Heart right ventricle (tissue), 16 donors: ENCODE results near the gene VIPR2. TPM values are rescaled to one million over a fixed set of nuclear protein-coding genes. Genes with fewer than 3 reads are reported as not detected.

Experiments used
- ATAC-seq, 8 donors: fragments of 200-7000 bp; cut with Tn5 transposase; one replicate each; pipeline ENCODE4 v1.9.1; 2020; ENCODE audit warnings: mild to moderate bottlenecking in 8 of 8, moderate library complexity in 8 of 8, moderate number of reproducible peaks in 1 of 8
- DNase-seq, 2 donors: peaks; one replicate each; pipeline ENCODE4 v3.0.0-alpha.2; 2020
- H3K27ac ChIP-seq, 10 donors: fragments of 200-600 bp; sonication (generic) in 2 of 10; one replicate each; pipeline versions ENCODE4 v1.5.0 to v1.8.0; 2020 to 2022; ENCODE audit warnings: mild to moderate bottlenecking in 3 of 10
- H3K27me3 ChIP-seq, 7 donors: fragments of 200-600 bp; one replicate each; pipeline ENCODE4 v1.8.0; 2021 to 2022; ENCODE audit warnings: mild to moderate bottlenecking in 2 of 7
- H3K36me3 ChIP-seq, 9 donors: fragments of 200-600 bp; sonication (generic) in 1 of 9; one replicate each; pipeline versions ENCODE4 v1.5.0 to v1.8.0; 2020 to 2022; ENCODE audit warnings: mild to moderate bottlenecking in 2 of 9
- H3K4me1 ChIP-seq, 9 donors: fragments of 200-600 bp; sonication (generic) in 1 of 9; one replicate each; pipeline versions ENCODE4 v1.5.0 to v1.8.0; 2020 to 2022; ENCODE audit warnings: mild to moderate bottlenecking in 4 of 9
- H3K4me3 ChIP-seq, 10 donors: fragments of 200-600 bp; sonication (generic) in 2 of 10; one replicate each; pipeline versions ENCODE4 v1.5.0 to v1.8.0; 2020 to 2022; ENCODE audit warnings: mild to moderate bottlenecking in 7 of 10, moderate library complexity in 2 of 10
- H3K9me3 ChIP-seq, 11 donors: fragments of 200-600 bp in 10 of 11; sonication (generic) in 2 of 11; one replicate each; pipeline versions ENCODE4 v1.5.0 to v1.8.0; 2013 to 2022; ENCODE audit warnings: mild to moderate bottlenecking in 2 of 11, control low read depth in 1 of 11, moderate library complexity in 1 of 11
- WGBS, 2 donors: extraction: QIAGEN DNeasy Blood & Tissue Kit; methylation state at CpG; one replicate each; pipeline ENCODE4 v1.1.7; 2013; ENCODE audit warnings: inconsistent platforms in 1 of 2; 5-methylcytosine and 5-hydroxymethylcytosine counted together
- intact Hi-C, 10 donors: fragments of 100-400 bp; cut with DNase I; formaldehyde crosslinking; loops; one replicate each; pipeline versions ENCODE4 v1.11.1 to v1.14.2; 2022
- polyA plus RNA-seq, 2 donors: library from polyadenylated mRNA; stranded (reverse); fragments of 200-250 nt; gene quantifications; one replicate each; pipeline ENCODE4 v1.2.3, GENCODE V29; 2013
- total RNA-seq, 10 donors: library from RNA; stranded (reverse); fragmentation: NEBNext Ultra II Directional in 3 of 10; extraction: Animal tissue kit (Norgen Biotek cat#: 25700) in 3 of 10; gene quantifications; one replicate each; pipeline versions ENCODE4 v1.2.1 to v1.2.4, GENCODE V29; 2021 to 2023
- TF ChIP-seq, protein P1 (sequence below), 9 donors: fragments of 200-600 bp; sonication (generic) in 2 of 9; IDR thresholded peaks; one replicate each; pipeline versions ENCODE4 v1.5.0 to v1.8.0; 2021 to 2022; ENCODE audit warnings: antibody characterized with exemption in 9 of 9, mild to moderate bottlenecking in 5 of 9, moderate library complexity in 1 of 9
- donor health status: Arrhythmogenic right ventricular cardiomyopathy.
- donor health status: ischemic (EF 13 %, LVEDD 7.1; RV severe dilation, severe dysfunction).
- donor health status: healthy with polysubstance abuse.
- donor health status: DM: no; HTN: yes; CAD: no.
- donor health status: DM: no; HTN: no; CAD: no.
- donor health status: ischemic (EF 25% LVEDD 6.9; RV normal size, moderate dysfunction).
- donor health status: ischemic (EF 25% LVEDD 5.7; RV mildly dilated, moderate dysfunction).
- donor health status: healthy.
- donor health status: DM: yes; HTN: yes; CAD: no.
- donor health status: Ischemic cardiomyopathy.
- donor health status: ischemic (EF 35%, LVEDD 5.7; RV mildly dilated, moderate dysfunction).
- donor health status: nonischemic (EF 11% LVEDD 7.7; RV severe dilation, severe dysfunction).
- donor health status: DM: yes; HTN: yes; CAD: no.
- donor health status: PGD.
- donor health status: ischemic (EF 29% LVEDD 5.4; RV normal size, mild dysfunction).
- donor health status: nonischemic (EF 23%, LVEDD 6.1; RV moderate dilation, normal function).

Gene VIPR2
- total and polyA plus RNA-seq, 12 donors, result 3.0 to 30.6 (median 19.1) TPM

DNA sequence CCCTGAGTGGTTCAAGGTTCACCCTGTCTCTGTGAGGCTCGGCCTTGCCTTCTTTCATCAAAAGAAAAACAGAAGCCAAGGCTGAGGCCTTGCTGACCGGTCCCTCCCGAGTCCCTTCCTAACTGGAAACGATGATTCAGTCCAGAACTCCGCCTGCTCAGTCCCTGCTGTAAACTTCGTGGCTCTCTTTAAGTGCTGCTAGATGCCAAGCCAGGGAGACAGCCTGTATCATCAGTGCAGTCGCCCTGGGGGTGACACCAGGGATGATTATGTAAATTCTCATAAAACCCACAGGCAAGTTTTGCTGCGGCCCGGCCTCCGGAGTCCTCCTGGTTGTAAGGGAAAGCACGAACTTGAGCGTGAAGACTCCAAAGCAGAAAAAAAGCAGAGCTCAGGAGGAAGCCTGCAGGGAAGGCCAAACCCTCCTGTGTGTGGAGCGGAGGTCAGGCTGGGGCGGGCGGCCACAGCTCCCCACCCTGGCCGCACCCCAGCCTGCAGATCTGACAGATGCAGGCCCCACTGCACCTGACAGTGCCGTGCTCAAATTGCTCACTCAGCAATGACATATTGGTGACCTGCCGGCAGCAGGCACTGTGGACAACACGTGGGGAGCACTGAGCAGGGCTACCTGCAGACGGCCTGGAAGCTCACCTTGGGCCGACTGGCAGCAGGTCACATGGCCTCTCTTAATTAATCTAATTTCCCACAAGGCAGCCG lies 164.9 kb downstream of the VIPR2 start:
- TF ChIP-seq, protein P1, sequence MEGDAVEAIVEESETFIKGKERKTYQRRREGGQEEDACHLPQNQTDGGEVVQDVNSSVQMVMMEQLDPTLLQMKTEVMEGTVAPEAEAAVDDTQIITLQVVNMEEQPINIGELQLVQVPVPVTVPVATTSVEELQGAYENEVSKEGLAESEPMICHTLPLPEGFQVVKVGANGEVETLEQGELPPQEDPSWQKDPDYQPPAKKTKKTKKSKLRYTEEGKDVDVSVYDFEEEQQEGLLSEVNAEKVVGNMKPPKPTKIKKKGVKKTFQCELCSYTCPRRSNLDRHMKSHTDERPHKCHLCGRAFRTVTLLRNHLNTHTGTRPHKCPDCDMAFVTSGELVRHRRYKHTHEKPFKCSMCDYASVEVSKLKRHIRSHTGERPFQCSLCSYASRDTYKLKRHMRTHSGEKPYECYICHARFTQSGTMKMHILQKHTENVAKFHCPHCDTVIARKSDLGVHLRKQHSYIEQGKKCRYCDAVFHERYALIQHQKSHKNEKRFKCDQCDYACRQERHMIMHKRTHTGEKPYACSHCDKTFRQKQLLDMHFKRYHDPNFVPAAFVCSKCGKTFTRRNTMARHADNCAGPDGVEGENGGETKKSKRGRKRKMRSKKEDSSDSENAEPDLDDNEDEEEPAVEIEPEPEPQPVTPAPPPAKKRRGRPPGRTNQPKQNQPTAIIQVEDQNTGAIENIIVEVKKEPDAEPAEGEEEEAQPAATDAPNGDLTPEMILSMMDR (IDR thresholded peaks at IDR 0.05), result no peak
- ATAC-seq (peak in 1 of 8 donors; percentile 9), DNase-seq (no peak)
- Histone ChIP-seq H3K9me3 (peaks cover 0 to 42% (median 25%) of the 10 kb centered on the region in 11 donors), H3K4me1 (peaks cover 0 to 15% (median 9%) of the 10 kb centered on the region in 9 donors), H3K27ac (no peak overlapping the region), H3K36me3 (no peaks in the 10 kb centered on the region), H3K27me3 (no peaks in the 10 kb centered on the region), H3K4me3 (no peak overlapping the region)
- intact Hi-C loops, result loop anchor here in 7 of 10 donors (2.0 to 10.0 kb wide), 6 partner anchors 85 to 283 kb away; partner anchors contain the start of gene NCAPG2 (in 1 of the 7)
- WGBS, 2 donors, result 83 to 88% methylated on average over 22 of the region's 22 CpGs

DNA sequence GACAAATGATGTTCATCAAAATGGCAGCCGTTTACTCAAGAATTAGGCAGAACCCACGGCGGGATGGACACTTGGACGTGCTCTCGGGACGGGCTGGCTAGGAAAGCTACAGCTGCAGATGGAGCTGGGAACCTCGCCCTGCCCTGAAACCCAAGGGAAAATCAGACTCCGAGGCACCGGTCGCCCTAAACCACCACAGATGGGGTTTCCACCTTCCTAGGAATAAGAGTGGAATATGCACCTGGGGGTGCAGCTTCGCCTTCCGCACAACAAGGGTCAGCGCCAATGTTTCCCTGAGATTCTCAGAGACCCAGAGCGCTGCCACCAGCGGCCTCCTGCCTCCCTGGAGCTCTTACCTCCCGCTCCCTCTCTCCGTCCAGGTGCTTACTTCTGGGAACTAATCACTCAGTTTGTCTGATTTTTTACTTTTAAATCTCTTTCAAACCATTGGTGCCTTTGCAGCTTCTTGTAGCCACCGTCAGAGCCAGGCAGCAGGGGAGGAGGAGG lies 165.6 kb downstream of the VIPR2 start:
- DNase-seq (no peak), ATAC-seq (no peak)
- intact Hi-C loops, result loop anchor here in 7 of 10 donors (2.0 to 10.0 kb wide), 6 partner anchors 84 to 282 kb away; partner anchors contain the start of gene NCAPG2 (in 1 of the 7)
- peaks cover 0 to 15% (median 9%) of the 10 kb centered on the region in 9 donors for H3K4me1 ChIP-seq
- WGBS, 2 donors, result 92 to 95% methylated on average over 18 of the region's 18 CpGs
- TF ChIP-seq, protein P1 (IDR thresholded peaks at IDR 0.05), result no peak
- H3K36me3 ChIP-seq, result no peaks in the 10 kb centered on the region
- H3K9me3 ChIP-seq, result peaks cover 0 to 37% (median 25%) of the 10 kb centered on the region in 11 donors
- no peak overlapping the region for H3K27ac ChIP-seq
- no peaks in the 10 kb centered on the region for H3K27me3 ChIP-seq
- H3K4me3 ChIP-seq, result no peak overlapping the region
